GM18520 (cell line): ENCODE data around the gene PMEPA1.

Experiments
- ATAC-seq: cut with Tn5 transposase; IDR thresholded peaks from one replicate; pipeline ENCODE4 v1.9.1; 2021; ENCODE audit not compliant: unreplicated experiment

Gene PMEPA1

DNA sequence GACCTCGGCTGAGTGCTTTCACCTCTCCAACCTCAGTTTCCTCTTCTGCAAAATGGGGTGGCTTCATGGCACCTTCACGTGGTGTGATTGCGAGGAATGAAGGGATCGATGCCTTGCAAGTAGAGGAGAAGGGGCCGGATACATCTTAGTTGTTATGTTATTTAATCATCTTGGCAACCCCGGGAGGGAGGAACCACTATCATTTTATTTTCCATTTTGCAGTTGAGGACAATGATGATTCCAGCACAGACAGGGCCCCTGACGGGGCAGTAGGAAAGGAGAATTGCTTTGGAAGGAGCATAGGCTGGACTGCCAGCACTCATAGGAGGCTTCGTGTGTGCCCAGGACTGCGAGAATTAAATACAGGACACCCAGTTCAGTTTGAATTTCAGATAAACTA is 2.5 kb upstream of the PMEPA1 start:
- no peak for ATAC-seq

- ATAC-seq = no peak
These were observed 2.0 kb upstream of the PMEPA1 start for GRCh38 chr20:57711826-57712225.

DNA sequence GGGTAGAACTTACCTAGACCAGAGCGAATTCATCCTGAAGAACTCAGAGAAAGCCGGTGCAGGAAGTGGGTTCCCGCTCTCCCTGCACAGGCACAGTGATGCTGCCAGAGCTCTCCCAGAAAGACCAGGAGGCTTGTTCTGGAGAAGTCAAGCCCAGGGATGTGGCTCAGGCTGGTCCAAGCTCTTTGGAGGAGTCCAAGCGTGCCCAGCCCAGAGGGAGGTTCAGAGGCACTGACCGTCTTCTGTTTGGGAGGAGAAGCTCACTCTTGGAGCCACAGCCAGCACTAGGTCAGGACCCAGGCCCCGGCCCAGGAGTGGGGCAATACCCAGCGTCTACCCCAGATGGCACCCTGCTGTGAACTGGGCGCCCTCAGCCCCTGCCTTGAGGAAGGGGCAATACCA is 1.5 kb upstream of the PMEPA1 start:
- no peak for ATAC-seq

DNA sequence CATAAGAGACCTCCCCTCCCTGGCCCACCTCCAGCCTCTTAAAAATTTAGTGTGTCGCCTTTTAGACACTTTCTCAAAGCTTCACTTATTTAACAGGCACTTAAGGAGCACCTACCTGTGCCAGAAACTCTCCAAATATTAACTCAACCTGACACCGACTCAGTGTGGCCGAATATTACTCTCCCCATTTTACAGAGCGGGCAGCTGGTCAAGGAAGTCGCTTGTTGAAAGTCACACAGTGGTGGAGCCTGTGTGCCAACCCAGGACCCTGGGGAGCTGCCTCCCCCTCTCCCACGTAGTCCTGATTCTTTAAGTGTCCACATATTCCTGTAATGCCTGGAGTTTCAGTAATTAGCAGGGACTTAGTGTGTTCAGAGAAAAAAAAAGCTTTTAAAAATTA is 1.0 kb upstream of the PMEPA1 start:
- ATAC-seq = no peak

GRCh38 chr20:57708694-57709673 is 831 bp downstream of the PMEPA1 start:
- no peak for ATAC-seq

- ATAC-seq = no peak
These were observed 1.7 kb downstream of the PMEPA1 start for GRCh38 chr20:57707849-57708693.

- ATAC-seq = no peak
These were observed 2.5 kb downstream of the PMEPA1 start for GRCh38 chr20:57707320-57707719.

GRCh38 chr20:57705127-57705899 is 4.5 kb downstream of the PMEPA1 start:
- ATAC-seq = no peak

- ATAC-seq = no peak
These were observed 5.6 kb downstream of the PMEPA1 start for GRCh38 chr20:57704245-57704644.

GRCh38 chr20:57703013-57703412 is 6.8 kb downstream of the PMEPA1 start:
- ATAC-seq = no peak

- ATAC-seq = no peak
These were observed 7.3 kb downstream of the PMEPA1 start for GRCh38 chr20:57702521-57702920.

DNA sequence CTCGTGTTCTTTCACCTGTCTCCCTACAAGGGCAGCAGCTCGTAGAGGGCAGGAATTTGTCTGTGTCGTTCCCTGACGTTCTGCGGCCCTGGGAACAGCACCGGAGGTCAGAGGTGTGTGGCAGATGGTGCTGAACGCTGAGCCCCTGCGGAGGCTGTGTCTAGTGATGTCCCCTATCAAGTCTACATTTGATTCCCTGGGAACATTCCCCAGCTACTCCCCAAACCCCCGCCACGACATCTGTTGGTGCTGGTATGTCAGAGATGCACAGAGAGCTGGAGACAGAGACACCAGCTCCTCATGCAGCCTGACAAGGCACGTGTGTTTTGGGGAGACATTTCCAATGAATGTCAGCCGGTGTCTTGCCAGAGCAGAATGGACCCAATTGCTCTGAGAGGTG is 7.7 kb downstream of the PMEPA1 start:
- no peak for ATAC-seq

GRCh38 chr20:57701651-57702050 is 8.2 kb downstream of the PMEPA1 start:
- ATAC-seq = no peak

DNA sequence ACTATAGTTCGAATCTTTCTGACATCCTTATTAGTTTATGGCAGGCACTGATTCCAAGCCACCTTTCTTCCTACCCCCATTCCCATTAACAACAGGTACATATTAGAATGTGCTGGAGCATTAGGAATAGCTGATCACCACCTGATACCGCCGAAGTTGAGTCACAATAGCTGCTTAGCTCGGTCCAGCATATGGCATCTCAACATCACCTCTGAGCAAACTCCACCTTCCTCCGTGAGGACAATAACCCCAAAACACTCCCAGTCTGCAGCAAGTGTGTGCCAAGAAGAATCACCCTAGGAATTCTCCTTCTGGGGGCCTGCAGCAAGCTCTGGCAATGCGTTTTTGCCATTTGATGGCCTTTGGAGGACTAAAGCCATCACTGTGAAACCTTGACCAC is 8.7 kb downstream of the PMEPA1 start:
- no peak for ATAC-seq

GRCh38 chr20:57699395-57699794 is 10.4 kb downstream of the PMEPA1 start:
- no peak for ATAC-seq

DNA sequence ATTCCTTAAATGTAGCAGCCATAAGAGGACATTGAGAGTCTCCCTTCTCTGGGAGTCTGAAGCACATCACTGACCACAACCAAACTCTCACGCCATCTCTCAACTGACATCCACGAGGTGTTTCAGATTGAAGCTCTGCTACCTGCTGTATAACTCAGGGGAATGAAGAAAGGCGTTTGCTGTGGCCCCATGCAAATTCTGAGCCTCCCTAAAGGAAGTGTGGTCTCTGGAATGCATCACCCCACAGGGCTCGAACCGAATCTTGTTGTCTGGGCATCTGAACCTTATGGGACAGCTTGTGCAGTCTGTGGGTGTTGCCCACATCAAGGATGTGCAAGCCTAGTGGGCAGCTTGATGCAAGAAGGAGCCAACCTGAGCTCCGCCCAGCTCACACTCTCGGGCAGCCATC is 10.9 kb downstream of the PMEPA1 start:
- ATAC-seq = no peak

- no peak for ATAC-seq
These were observed 11.5 kb downstream of the PMEPA1 start for GRCh38 chr20:57698116-57698866.

DNA sequence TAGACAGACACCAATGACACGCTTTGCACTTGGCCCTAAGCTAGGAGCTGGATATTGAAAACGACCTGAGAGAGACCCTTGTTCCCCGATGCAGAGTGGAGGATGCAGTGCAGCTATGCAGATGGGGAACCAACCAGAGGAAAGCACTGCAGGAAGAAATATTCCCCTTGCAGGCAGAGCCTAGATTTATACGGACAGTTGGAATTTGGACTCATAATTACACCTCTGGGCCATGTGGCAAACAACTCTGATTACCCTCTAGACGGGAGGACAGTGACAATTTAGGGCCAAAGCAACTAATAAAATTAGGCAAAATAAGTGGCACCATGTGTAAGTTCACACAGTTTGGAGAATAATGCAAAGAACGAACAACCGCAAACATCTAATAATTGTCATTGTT is 12.3 kb downstream of the PMEPA1 start:
- no peak for ATAC-seq

DNA sequence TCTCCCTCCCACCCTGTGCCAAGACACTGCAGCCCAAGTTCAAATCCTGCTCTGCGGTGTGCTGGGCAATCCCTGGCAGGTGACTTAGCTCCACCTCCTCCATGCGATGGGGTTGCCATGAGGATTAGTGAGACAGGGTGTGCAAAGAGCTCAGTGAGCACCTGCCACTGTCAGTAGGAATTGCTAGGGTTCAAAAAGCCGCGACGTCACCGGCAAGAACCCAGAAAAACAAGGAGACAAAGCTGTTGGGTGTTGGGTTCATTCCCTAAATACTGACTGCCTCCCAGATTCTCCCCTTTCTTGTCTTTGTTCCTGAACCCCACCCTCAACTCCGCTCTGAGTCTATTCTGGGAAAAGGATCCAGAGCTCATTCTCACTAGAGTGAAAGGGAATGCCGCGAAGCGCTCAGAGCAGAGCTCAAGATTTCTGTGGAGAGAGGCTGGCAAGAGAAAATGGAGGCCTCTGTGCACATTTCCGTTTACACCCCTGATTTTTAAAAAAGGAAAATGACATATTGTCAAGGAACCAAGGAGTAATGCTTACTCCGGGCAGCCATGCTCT is 13.3 kb downstream of the PMEPA1 start:
- ATAC-seq = no peak

DNA sequence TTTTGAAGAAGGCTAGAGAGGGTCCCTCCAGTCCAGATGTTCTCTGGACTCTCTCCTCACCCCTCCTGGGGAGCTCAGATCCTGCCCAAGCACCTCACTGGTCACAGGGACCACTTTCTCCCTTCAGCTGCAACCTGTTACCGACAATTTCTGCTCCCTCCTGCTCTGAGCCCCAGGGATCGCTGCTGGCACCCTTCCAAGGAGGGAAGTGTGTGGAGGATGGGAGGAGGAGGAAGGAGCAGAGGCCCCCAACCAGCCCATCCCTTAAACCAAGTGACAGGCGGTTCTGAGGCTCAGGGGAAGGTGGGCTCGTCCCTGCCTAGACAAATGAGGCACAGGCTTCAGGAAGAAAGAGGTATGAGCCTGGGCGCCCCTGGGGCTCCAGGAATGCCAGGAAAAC is 13.9 kb downstream of the PMEPA1 start:
- no peak for ATAC-seq
